Uterus (tissue), 2 donors: Measurements from ENCODE around the gene QKI.

Experiments
- CTCF ChIP-seq, 4 experiments: fragments of 200-600 bp in 2 of 4; fragments of 450-650 bp in 2 of 4; sonication (generic) in 2 of 4; IDR thresholded peaks; one replicate each; pipeline ENCODE4 v1.5.1; 2016 to 2019; ENCODE audit warnings: antibody characterized with exemption in 4 of 4, mild to moderate bottlenecking in 2 of 4, moderate library complexity in 1 of 4
- POLR2A ChIP-seq, 2 donors: fragments of 450-650 bp; IDR thresholded peaks; one replicate each; pipeline ENCODE4 v1.6.1; 2016; ENCODE audit warnings: antibody characterized with exemption in 2 of 2, mild to moderate bottlenecking in 1 of 2, moderate library complexity in 1 of 2

GRCh38 chr6:163392533-163392932 is 22.0 kb upstream of the QKI start:
- TF ChIP-seq POLR2A (IDR thresholded peaks at IDR 0.05) = no peak
- TF ChIP-seq CTCF (IDR thresholded peaks at IDR 0.05) = no peak
